ENCODE measurements around the gene ARSB. TPM values are rescaled to one million over a fixed set of nuclear protein-coding genes. Genes with fewer than 3 reads are reported as not detected.
"Not testable (repeated sequence)": the region's sequence is repeated elsewhere in the genome, so short reads cannot be mapped to it uniquely, and the experiment has no call there.

The ARSB gene
- total RNA-seq, 4 donors from 2014 or later = 10.0 to 17.4 (median 13.9) TPM

- intact Hi-C loops (cut with DNase I) = no loop called here
- 93% methylated on average over 5 of the region's 5 CpGs for WGBS, 2 donors
- Histone ChIP-seq H3K27me3 (no peaks in the 10 kb centered on the region), H3K36me3 (no peaks in the 10 kb centered on the region), H3K4me3 (replicated peaks in 1 of 3) (no peak overlapping the region), H3K4me1 (no peaks in the 10 kb centered on the region), H3K27ac (no peak overlapping the region), H3K9me3 (no peaks in the 10 kb centered on the region)
- no peak for TF ChIP-seq POLR2A (IDR thresholded peaks at IDR 0.05)
- no peak for TF ChIP-seq CTCF (IDR thresholded peaks at IDR 0.05)
- no peak for DNase-seq
Measured at GRCh38 chr5:78765116-78765515, 220.0 kb downstream of the ARSB start.

GRCh38 chr5:78763659-78764189 lies 221.4 kb downstream of the ARSB start:
- TF ChIP-seq POLR2A (IDR thresholded peaks at IDR 0.05) (no peak), CTCF (IDR thresholded peaks at IDR 0.05) (no peak)
- 82 to 87% methylated on average over 6 of the region's 6 CpGs for WGBS, 2 donors
- intact Hi-C loops (cut with DNase I) = no loop called here

GRCh38 chr5:78762743-78763142 lies 222.4 kb downstream of the ARSB start:
- H3K4me1 ChIP-seq; intact Hi-C loops (cut with DNase I); H3K4me3 ChIP-seq (replicated peaks in 1 of 3); H3K36me3 ChIP-seq; DNase-seq; H3K27ac ChIP-seq; H3K27me3 ChIP-seq; H3K9me3 ChIP-seq: not testable (repeated sequence)
- WGBS, 2 donors = 97 to 98% methylated on average over 5 of the region's 5 CpGs

More at GRCh38 chr5:78763659-78764189, 221.4 kb downstream of the ARSB start:
- Histone ChIP-seq H3K4me3 (replicated peaks in 1 of 3) (no peak overlapping the region), H3K9me3 (no peaks in the 10 kb centered on the region), H3K27me3 (no peaks in the 10 kb centered on the region), H3K36me3 (no peaks in the 10 kb centered on the region), H3K4me1 (no peaks in the 10 kb centered on the region), H3K27ac (no peak overlapping the region)
- DNase-seq = no peak

GRCh38 chr5:78761840-78762239 lies 223.3 kb downstream of the ARSB start:
- intact Hi-C loops (cut with DNase I) = no loop called here
- Histone ChIP-seq H3K9me3 (no peaks in the 10 kb centered on the region), H3K4me3 (replicated peaks in 1 of 3) (no peak overlapping the region), H3K36me3 (no peaks in the 10 kb centered on the region), H3K27ac (no peak overlapping the region), H3K27me3 (no peaks in the 10 kb centered on the region), H3K4me1 (no peaks in the 10 kb centered on the region)
- 92 to 93% methylated on average over 6 of the region's 6 CpGs for WGBS, 2 donors
- no peak for DNase-seq
- TF ChIP-seq POLR2A (IDR thresholded peaks at IDR 0.05) (no peak), CTCF (IDR thresholded peaks at IDR 0.05) (no peak)

DNA sequence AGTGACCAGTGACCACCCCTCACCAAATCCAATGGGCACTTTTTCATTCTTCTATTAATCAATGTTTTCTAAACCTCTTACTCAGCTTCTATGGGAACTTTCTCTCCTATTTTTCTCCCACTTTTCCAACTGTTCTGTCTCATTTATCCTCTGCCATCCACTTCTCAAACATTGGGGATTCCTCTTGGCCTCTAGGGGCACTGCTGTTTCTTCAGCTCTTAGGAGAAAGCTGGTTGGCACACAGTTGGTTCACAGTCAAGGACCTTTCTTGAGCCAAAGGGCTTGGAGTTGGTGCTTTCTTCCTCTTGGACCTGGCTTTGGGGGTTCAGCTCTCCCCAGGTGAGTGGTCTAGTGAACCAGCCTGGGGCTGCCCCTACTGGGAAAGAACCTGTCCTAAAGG lies 224.3 kb downstream of the ARSB start:
- TF ChIP-seq CTCF (IDR thresholded peaks at IDR 0.05) (peak in 2 of 6 experiments; percentile 19 to 37), POLR2A (IDR thresholded peaks at IDR 0.05) (no peak)
- no peak overlapping the region for H3K27ac ChIP-seq
- DNase-seq = no peak

DNA sequence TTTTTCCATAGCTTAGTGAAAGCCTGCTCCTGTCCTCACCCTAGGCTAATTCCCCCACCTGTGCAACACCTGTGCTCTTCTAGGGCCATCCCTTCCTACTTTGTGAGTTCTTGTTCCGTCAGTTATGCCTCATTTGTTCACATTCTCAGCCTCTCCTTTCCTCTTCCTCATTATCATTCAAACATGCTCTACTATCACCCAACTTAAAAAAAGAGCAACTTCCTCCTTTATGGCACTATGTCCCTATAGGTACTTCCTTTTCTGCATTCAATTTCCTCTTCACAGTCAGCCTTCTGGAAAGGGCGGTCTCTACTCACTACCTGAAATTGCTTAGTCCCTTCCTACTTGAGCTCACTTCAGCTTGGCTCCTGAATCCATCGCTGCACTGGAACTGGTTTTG lies 224.7 kb downstream of the ARSB start:
- 91 to 92% methylated on average over 3 of the region's 3 CpGs for WGBS, 2 donors
- no peaks in the 10 kb centered on the region for H3K27me3 ChIP-seq

More for the DNA sequence above, 224.3 kb downstream of the ARSB start:
- H3K4me1 ChIP-seq = no peaks in the 10 kb centered on the region
- H3K9me3 ChIP-seq = no peaks in the 10 kb centered on the region
- H3K27me3 ChIP-seq = no peaks in the 10 kb centered on the region
- H3K4me3 ChIP-seq (replicated peaks in 1 of 3) = no peak overlapping the region
- H3K36me3 ChIP-seq = no peaks in the 10 kb centered on the region
- intact Hi-C loops (cut with DNase I) = no loop called here

More for the DNA sequence above, 224.7 kb downstream of the ARSB start:
- Histone ChIP-seq H3K36me3 (no peaks in the 10 kb centered on the region), H3K4me3 (replicated peaks in 1 of 3) (no peak overlapping the region), H3K27ac (no peak overlapping the region), H3K4me1 (no peaks in the 10 kb centered on the region), H3K9me3 (no peaks in the 10 kb centered on the region)
- intact Hi-C loops (cut with DNase I) = no loop called here
- DNase-seq = no peak
- no peak for TF ChIP-seq CTCF (IDR thresholded peaks at IDR 0.05)
- no peak for TF ChIP-seq POLR2A (IDR thresholded peaks at IDR 0.05)
